Measurements from ENCODE around the gene ADARB2. TPM values are rescaled to one million over a fixed set of nuclear protein-coding genes. Genes with fewer than 3 reads are reported as not detected.

The ADARB2 gene
- total and polyA plus RNA-seq, 2 experiments from 2014 or later, result 1.6 to 3.1 TPM

DNA sequence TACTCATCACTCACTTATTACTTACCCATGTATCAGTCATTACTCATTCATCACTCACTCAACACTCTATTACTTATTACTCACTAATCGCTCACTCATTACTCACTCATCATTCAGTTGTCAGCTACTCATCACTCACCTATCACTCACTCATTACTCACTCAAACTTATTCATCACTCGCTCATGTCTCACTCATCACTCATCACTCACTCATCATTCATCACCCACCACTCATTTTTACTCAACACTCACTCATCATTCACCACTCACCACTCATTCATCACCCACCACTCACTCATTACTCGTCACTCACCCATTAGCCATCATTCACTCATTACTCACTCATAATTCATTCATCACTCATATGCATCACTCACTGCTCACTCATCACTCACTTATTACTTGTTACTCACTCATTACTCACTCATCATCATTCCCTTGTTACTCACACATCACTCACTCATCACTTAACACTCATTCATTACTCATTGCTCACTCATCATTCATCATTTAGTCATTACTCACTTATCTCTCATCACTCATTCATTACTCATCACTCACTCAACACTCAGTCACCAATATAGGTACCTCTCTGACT, 237.9 kb downstream of the ADARB2 start:
- Histone ChIP-seq H3K27ac (no peak overlapping the region), H3K27me3 (no peaks in the 10 kb centered on the region), H3K4me3 (no peak overlapping the region), H3K9me3 (ENCODE audit: low read depth) (peaks cover 4% of the 10 kb centered on the region), H3K36me3 (no peaks in the 10 kb centered on the region), H3K4me1 (ENCODE audit: low read depth) (no peaks in the 10 kb centered on the region)
- TF ChIP-seq, protein P1, sequence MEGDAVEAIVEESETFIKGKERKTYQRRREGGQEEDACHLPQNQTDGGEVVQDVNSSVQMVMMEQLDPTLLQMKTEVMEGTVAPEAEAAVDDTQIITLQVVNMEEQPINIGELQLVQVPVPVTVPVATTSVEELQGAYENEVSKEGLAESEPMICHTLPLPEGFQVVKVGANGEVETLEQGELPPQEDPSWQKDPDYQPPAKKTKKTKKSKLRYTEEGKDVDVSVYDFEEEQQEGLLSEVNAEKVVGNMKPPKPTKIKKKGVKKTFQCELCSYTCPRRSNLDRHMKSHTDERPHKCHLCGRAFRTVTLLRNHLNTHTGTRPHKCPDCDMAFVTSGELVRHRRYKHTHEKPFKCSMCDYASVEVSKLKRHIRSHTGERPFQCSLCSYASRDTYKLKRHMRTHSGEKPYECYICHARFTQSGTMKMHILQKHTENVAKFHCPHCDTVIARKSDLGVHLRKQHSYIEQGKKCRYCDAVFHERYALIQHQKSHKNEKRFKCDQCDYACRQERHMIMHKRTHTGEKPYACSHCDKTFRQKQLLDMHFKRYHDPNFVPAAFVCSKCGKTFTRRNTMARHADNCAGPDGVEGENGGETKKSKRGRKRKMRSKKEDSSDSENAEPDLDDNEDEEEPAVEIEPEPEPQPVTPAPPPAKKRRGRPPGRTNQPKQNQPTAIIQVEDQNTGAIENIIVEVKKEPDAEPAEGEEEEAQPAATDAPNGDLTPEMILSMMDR (IDR thresholded peaks at IDR 0.05; ENCODE audit: low read depth, low read length), result no peak
- no peak for DNase-seq (ENCODE audit: low read depth in 1 of 2, low spot score in 1 of 2)

GRCh38 chr10:1498746-1499358, 238.5 kb downstream of the ADARB2 start:
- Histone ChIP-seq H3K27me3 (no peaks in the 10 kb centered on the region), H3K4me3 (no peak overlapping the region), H3K4me1 (ENCODE audit: low read depth) (no peaks in the 10 kb centered on the region), H3K27ac (no peak overlapping the region), H3K36me3 (no peaks in the 10 kb centered on the region), H3K9me3 (ENCODE audit: low read depth) (peaks cover 4% of the 10 kb centered on the region)
- TF ChIP-seq, protein P1 (IDR thresholded peaks at IDR 0.05; ENCODE audit: low read depth, low read length), result no peak
- no peak for DNase-seq (ENCODE audit: low read depth in 1 of 2, low spot score in 1 of 2)

DNA sequence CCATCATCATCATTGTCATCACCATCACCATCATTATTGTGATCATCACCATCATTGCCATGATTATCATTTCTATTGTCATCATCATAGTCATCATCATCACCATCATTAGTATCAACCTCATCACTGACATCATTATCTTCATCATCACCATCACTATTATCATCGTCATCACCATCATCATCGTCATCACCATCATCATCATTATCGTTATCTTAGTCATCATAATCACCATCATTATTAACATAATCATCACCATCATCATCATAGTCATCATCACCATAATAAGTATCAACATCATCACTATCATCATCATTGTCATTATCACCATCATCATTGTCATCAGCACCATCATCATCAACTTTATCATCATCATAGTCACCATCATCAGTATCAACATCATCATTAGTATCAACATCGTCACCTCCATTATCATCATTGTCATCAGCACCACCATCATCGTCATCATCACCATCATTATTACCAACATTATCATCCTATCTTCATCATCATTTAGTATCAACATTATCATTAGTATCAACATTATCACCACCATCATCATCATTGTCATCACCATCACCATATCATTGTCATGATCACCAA, 241.3 kb downstream of the ADARB2 start:
- no peaks in the 10 kb centered on the region for H3K4me1 ChIP-seq (ENCODE audit: low read depth)
- H3K9me3 ChIP-seq (ENCODE audit: low read depth), result peaks cover 4% of the 10 kb centered on the region
- no peaks in the 10 kb centered on the region for H3K36me3 ChIP-seq
- TF ChIP-seq, protein P1 (IDR thresholded peaks at IDR 0.05; ENCODE audit: low read depth, low read length), result no peak
- H3K4me3 ChIP-seq, result no peak overlapping the region
- no peaks in the 10 kb centered on the region for H3K27me3 ChIP-seq
- DNase-seq (ENCODE audit: low read depth in 1 of 2, low spot score in 1 of 2), result no peak
- no peak overlapping the region for H3K27ac ChIP-seq

DNA sequence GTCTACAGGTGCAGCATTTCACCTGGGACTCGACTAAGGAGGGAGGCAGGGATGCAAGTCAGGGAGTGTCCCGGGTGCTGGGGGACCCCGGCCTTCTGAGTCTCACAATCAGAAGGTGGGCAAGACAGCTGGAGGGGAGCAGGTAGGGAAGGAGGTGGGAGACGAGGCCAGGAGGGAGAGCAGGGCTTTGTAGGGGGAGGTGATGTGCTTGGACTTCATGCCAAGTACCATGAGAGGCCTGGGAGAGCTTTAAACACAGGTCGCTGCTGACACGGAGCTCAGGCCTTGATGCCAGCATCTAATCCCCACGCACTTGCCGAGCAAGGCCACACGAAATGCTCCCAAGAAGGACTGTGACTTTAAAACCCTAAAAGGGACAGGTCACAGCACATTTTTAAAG, 244.7 kb downstream of the ADARB2 start:
- no peak overlapping the region for H3K4me3 ChIP-seq
- no peaks in the 10 kb centered on the region for H3K27me3 ChIP-seq
- no peak overlapping the region for H3K27ac ChIP-seq
- no peaks in the 10 kb centered on the region for H3K9me3 ChIP-seq (ENCODE audit: low read depth)
- no peaks in the 10 kb centered on the region for H3K4me1 ChIP-seq (ENCODE audit: low read depth)
- DNase-seq (ENCODE audit: low read depth in 1 of 2, low spot score in 1 of 2), result no peak
- no peaks in the 10 kb centered on the region for H3K36me3 ChIP-seq
- TF ChIP-seq, protein P1 (IDR thresholded peaks at IDR 0.05; ENCODE audit: low read depth, low read length), result no peak

- DNase-seq (ENCODE audit: low read depth in 1 of 2, low spot score in 1 of 2), result no peak
- H3K9me3 ChIP-seq (ENCODE audit: low read depth), result no peaks in the 10 kb centered on the region
- H3K27ac ChIP-seq, result no peak overlapping the region
- no peaks in the 10 kb centered on the region for H3K27me3 ChIP-seq
- no peak overlapping the region for H3K4me3 ChIP-seq
- TF ChIP-seq, protein P1 (IDR thresholded peaks at IDR 0.05; ENCODE audit: low read depth, low read length), result no peak
- H3K4me1 ChIP-seq (ENCODE audit: low read depth), result no peaks in the 10 kb centered on the region
- H3K36me3 ChIP-seq, result no peaks in the 10 kb centered on the region
Observed at GRCh38 chr10:1491901-1492300, 245.4 kb downstream of the ADARB2 start.
